A549 (cell line): ENCODE data around the gene OLFM1. TPM values are rescaled to one million over a fixed set of nuclear protein-coding genes. Genes with fewer than 3 reads are reported as not detected.

Experiments used
- ATAC-seq, 2 experiments: fragments of 200-7000 bp in 1 of 2; fragments of >200 bp in 1 of 2; cut with Nextera tagmentation in 1 of 2; cut with Tn5 transposase in 1 of 2; 3 replicates each; pipeline versions ENCODE4 v1.8.0 to v1.9.1; 2018 to 2020; ENCODE audit warnings: mild to moderate bottlenecking in 1 of 2, moderate library complexity in 1 of 2
- CTCF ChIA-PET: fragments of 300-600 bp; sonication (Branson Sonifier 250); formaldehyde crosslinking; extraction: SDS; loops from one replicate; lab custom pipeline; 2021; ENCODE audit warnings: antibody characterized with exemption, inconsistent platforms; lab: Yijun Ruan, JAX
- POLR2A ChIA-PET: fragments of 350-600 bp; formaldehyde crosslinking; extraction: SDS; loops from one replicate; lab custom pipeline; 2021; ENCODE audit warnings: antibody characterized with exemption, inconsistent platforms; lab: Yijun Ruan, JAX
- DNase-seq, 2 experiments: peaks; one replicate each; pipeline versions ENCODE4 v3.0.0 to v3.0.0-alpha.2; 2011 to 2016; ENCODE audit warnings: low read depth in 1 of 2, low spot score in 1 of 2
- FAIRE-seq: peaks from 2 replicates; lab custom pipeline; 2011; peaks lifted over from hg19 to GRCh38; lab: Jason Lieb, UNC
- H3K27ac ChIP-seq, 2 experiments: fragments of >200 bp; sonication (Bioruptor Twin); formaldehyde crosslinking; 3 replicates each; pipeline ENCODE4 v1.5.1; 2016 to 2017
- H3K4me1 ChIP-seq: fragments of >200 bp; sonication (Bioruptor Twin); formaldehyde crosslinking; 3 replicates; pipeline ENCODE4 v1.6.1; 2016
- H3K4me2 ChIP-seq: fragments of >200 bp; sonication (Bioruptor Twin); formaldehyde crosslinking; 3 replicates; pipeline ENCODE4 v1.6.1; 2016
- H3K4me3 ChIP-seq: fragments of >200 bp; sonication (Bioruptor Twin); formaldehyde crosslinking; 3 replicates; pipeline ENCODE4 v1.5.1; 2016
- H3K9me3 ChIP-seq: fragments of >200 bp; sonication (Bioruptor Twin); formaldehyde crosslinking; 3 replicates; pipeline ENCODE4 v1.6.1; 2016
- ATOH8 ChIP-seq: fragments of 250-450 bp; sonication (Bioruptor Pico); IDR thresholded peaks from 2 replicates; pipeline ENCODE4 v1.5.0; 2020; ENCODE audit warnings: low read depth, mild to moderate bottlenecking, moderate library complexity
- BCL3 ChIP-seq: fragments of >200 bp; sonication (Bioruptor Twin); formaldehyde crosslinking; IDR thresholded peaks from 3 replicates; pipeline ENCODE4 v1.6.1; 2016
- BHLHE40 ChIP-seq: IDR thresholded peaks from 2 replicates; pipeline ENCODE4 v1.6.1; 2012; ENCODE audit warnings: low read depth, low read length, inconsistent platforms
- CBX2 ChIP-seq: fragments of 200-600 bp; sonication (generic); IDR thresholded peaks from 2 replicates; pipeline ENCODE4 v1.6.1; 2016; ENCODE audit warnings: low read depth, mild to moderate bottlenecking, borderline replicate concordance
- CHD2 ChIP-seq: fragments of 150-350 bp; IDR thresholded peaks from 2 replicates; pipeline ENCODE4 v1.6.1; 2014; ENCODE audit warnings: low read length; ENCODE audit not compliant: partially characterized antibody
- CHD4 ChIP-seq: fragments of 200-600 bp; sonication (generic); IDR thresholded peaks from 2 replicates; pipeline ENCODE4 v1.6.1; 2016; ENCODE audit warnings: antibody characterized with exemption, mild to moderate bottlenecking, borderline replicate concordance
- E2F6 ChIP-seq: IDR thresholded peaks from 2 replicates; pipeline ENCODE4 v1.6.1; 2012; ENCODE audit warnings: low read depth, borderline replicate concordance
- EHMT2 ChIP-seq: fragments of 200-600 bp; sonication (generic); IDR thresholded peaks from 2 replicates; pipeline ENCODE4 v1.6.1; 2016; ENCODE audit warnings: antibody characterized with exemption, low read depth, mild to moderate bottlenecking, moderate library complexity
- FOXS1 ChIP-seq: fragments of 250-450 bp; sonication (Bioruptor Pico); IDR thresholded peaks from 2 replicates; pipeline ENCODE4 v1.5.0; 2020; ENCODE audit warnings: mild to moderate bottlenecking, moderate library complexity
- GATA3 ChIP-seq: IDR thresholded peaks from 2 replicates; pipeline ENCODE4 v1.6.1; 2012; ENCODE audit warnings: borderline replicate concordance
- HES2 ChIP-seq: fragments of >200 bp; sonication (Bioruptor Twin); formaldehyde crosslinking; IDR thresholded peaks from 2 replicates; pipeline ENCODE4 v1.6.1; 2016
- HEYL ChIP-seq: fragments of 250-450 bp; sonication (Bioruptor Pico); IDR thresholded peaks from 2 replicates; pipeline ENCODE4 v1.8.0; 2021; ENCODE audit warnings: mild to moderate bottlenecking, moderate library complexity
- HMGXB4 ChIP-seq: fragments of 250-450 bp; sonication (Bioruptor Pico); IDR thresholded peaks from 2 replicates; pipeline ENCODE4 v1.5.0; 2021; ENCODE audit warnings: mild to moderate bottlenecking, moderate library complexity, borderline replicate concordance
- HOXB13 ChIP-seq: fragments of 250-450 bp; sonication (Bioruptor Pico); IDR thresholded peaks from 2 replicates; pipeline ENCODE4 v1.5.0; 2020; ENCODE audit warnings: low read depth, mild to moderate bottlenecking, moderate library complexity
- HOXB5 ChIP-seq: fragments of 250-450 bp; sonication (Bioruptor Pico); IDR thresholded peaks from 2 replicates; pipeline ENCODE4 v1.5.0; 2020; ENCODE audit warnings: mild to moderate bottlenecking, moderate library complexity
- JUNB ChIP-seq: fragments of >200 bp; sonication (Bioruptor Twin); formaldehyde crosslinking; IDR thresholded peaks from 2 replicates; pipeline ENCODE4 v1.6.1; 2016
- MAFK ChIP-seq: fragments of 450-650 bp; IDR thresholded peaks from 2 replicates; pipeline ENCODE4 v1.6.1; 2014; ENCODE audit not compliant: partially characterized antibody
- MYC ChIP-seq: IDR thresholded peaks from 2 replicates; pipeline ENCODE4 v1.6.1; 2012; ENCODE audit warnings: mild to moderate bottlenecking, inconsistent platforms, low read length, improper control_type of control experiment, borderline replicate concordance
- NR3C1 ChIP-seq: fragments of >200 bp; sonication (Bioruptor Twin); formaldehyde crosslinking; IDR thresholded peaks from 3 replicates; pipeline ENCODE4 v1.6.1; 2017
- POLR2AphosphoS2 ChIP-seq: conservative IDR thresholded peaks from 2 replicates; pipeline ENCODE4 v1.6.1; 2012; ENCODE audit warnings: low read length, improper control_type of control experiment, inconsistent platforms
- REST ChIP-seq: fragments of 200-600 bp; sonication (generic); IDR thresholded peaks from 2 replicates; pipeline ENCODE4 v1.6.1; 2016; ENCODE audit warnings: antibody characterized with exemption, mild to moderate bottlenecking, moderate library complexity
- RFX5 ChIP-seq: fragments of 450-650 bp; IDR thresholded peaks from 2 replicates; pipeline ENCODE4 v1.7.1; 2014; ENCODE audit warnings: antibody characterized with exemption, mild to moderate bottlenecking, moderate library complexity
- ZFP36 ChIP-seq: fragments of 450-650 bp; IDR thresholded peaks from 2 replicates; pipeline ENCODE4 v1.6.1; 2014; ENCODE audit warnings: borderline replicate concordance; ENCODE audit not compliant: partially characterized antibody
- ZSCAN20 ChIP-seq: fragments of 250-450 bp; sonication (Bioruptor Pico); IDR thresholded peaks from 2 replicates; pipeline ENCODE4 v1.8.0; 2022; ENCODE audit warnings: mild to moderate bottlenecking, moderate library complexity
- WGBS: methylation state at CpG from one replicate; pipeline ENCODE4 v1.1.6; 2017; ENCODE audit errors: missing lambda C conversion rate; 5-methylcytosine and 5-hydroxymethylcytosine counted together
- polyA plus RNA-seq, 4 experiments: library from polyadenylated mRNA; depleted of rRNA in 3 of 4; stranded (reverse); fragments of >200 nt; fragmentation: RNase III in 1 of 4; extraction: RNeasy Plus Mini Kit Qiagen cat#74134 plus additional on column Dnase treatment in 1 of 4; gene quantifications; 2 replicates in 3 of 4; 3 replicates in 1 of 4; pipeline ENCODE4 v1.2.3, GENCODE V29; 2011 to 2017
- TF ChIP-seq, protein P1 (sequence below): fragments of 150-350 bp; IDR thresholded peaks from 2 replicates; pipeline ENCODE4 v1.6.1; 2014; ENCODE audit warnings: low read depth, mild to moderate bottlenecking, low read length
- TF ChIP-seq, protein P2 (sequence below): IDR thresholded peaks from 2 replicates; pipeline ENCODE4 v1.6.1; 2012

The OLFM1 gene
- polyA plus RNA-seq, 2 of the 4 experiments (the other 2 are of a cell fraction) = 2.7 to 10.5 TPM

DNA sequence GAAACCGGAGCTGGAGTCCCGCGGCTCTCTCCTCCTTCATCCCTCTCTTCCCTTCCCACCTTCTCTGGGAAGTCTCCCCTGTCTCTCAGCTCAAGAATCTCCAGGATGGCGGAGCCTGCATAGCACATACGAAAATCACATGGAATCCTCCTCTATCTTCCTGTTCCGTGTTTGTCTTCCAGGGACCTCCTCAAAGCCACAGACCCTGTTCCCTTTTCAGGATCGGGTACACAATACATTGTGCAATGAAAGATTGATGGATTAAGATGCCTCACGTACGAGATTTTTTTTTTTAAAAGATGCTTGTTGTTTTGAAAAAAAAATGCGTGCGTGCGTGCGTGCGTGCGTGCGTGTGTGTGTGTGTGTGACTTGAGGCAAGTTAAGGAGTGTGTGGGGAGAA, 46.6 kb upstream of the OLFM1 start:
- no peak for DNase-seq
- CTCF ChIA-PET = no interaction called here

DNA sequence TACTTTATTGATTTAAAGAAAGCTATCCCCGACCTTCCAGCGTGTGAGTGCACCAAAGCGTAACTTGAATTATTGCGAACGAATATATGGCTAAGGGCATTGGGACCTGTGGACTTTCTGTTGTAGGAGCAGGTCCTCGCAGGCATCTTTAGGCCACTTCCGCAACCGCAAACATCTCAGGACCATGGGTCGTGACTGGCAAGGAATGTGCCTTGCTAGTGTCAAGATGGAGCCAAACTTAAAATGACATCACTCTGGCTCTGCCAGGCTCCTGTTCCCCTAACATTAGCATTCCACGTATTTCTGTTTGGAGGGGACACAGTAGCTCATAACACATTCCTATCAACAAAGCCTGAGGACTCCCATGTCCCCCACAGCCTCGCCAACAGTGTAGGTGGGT, 44.1 kb upstream of the OLFM1 start:
- FAIRE-seq = no peak
- POLR2A ChIA-PET = no interaction called here
- no peak overlapping the region for H3K4me3 ChIP-seq
- H3K4me2 ChIP-seq = no peak overlapping the region
- H3K4me1 ChIP-seq = no peaks in the 10 kb centered on the region
- CTCF ChIA-PET = no interaction called here
- H3K9me3 ChIP-seq = no peaks in the 10 kb centered on the region
- DNase-seq = no peak
- 41% methylated on average over 11 of the region's 11 CpGs for WGBS
- no peak for ATAC-seq
- no peak overlapping the region for H3K27ac ChIP-seq
- TF ChIP-seq ZSCAN20 = no peak
- no peak for TF ChIP-seq CBX2
- TF ChIP-seq, protein P1, sequence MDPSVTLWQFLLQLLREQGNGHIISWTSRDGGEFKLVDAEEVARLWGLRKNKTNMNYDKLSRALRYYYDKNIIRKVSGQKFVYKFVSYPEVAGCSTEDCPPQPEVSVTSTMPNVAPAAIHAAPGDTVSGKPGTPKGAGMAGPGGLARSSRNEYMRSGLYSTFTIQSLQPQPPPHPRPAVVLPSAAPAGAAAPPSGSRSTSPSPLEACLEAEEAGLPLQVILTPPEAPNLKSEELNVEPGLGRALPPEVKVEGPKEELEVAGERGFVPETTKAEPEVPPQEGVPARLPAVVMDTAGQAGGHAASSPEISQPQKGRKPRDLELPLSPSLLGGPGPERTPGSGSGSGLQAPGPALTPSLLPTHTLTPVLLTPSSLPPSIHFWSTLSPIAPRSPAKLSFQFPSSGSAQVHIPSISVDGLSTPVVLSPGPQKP = no peak
- no peak for TF ChIP-seq MAFK
- no peak for TF ChIP-seq REST
- no peak for TF ChIP-seq BCL3
- TF ChIP-seq E2F6 = no peak
- TF ChIP-seq ZFP36 = no peak
- TF ChIP-seq HES2 = no peak
- no peak for TF ChIP-seq NR3C1
- TF ChIP-seq HOXB13 = no peak

More for the DNA sequence above, 46.6 kb upstream of the OLFM1 start:
- POLR2A ChIA-PET = no interaction called here
- no peak overlapping the region for H3K27ac ChIP-seq
- no peak overlapping the region for H3K4me3 ChIP-seq
- WGBS = 27% methylated on average over 16 of the region's 16 CpGs
- no peak for ATAC-seq
- H3K9me3 ChIP-seq = no peaks in the 10 kb centered on the region
- TF ChIP-seq CHD2 = no peak
- TF ChIP-seq ATOH8 (CRISPR knock-in tag) = no peak
- TF ChIP-seq CHD4 = no peak
- TF ChIP-seq E2F6 = no peak
- TF ChIP-seq BHLHE40 = no peak
- TF ChIP-seq HOXB5 (CRISPR knock-in tag) = no peak
- no peak for TF ChIP-seq MYC
- TF ChIP-seq, protein P2, sequence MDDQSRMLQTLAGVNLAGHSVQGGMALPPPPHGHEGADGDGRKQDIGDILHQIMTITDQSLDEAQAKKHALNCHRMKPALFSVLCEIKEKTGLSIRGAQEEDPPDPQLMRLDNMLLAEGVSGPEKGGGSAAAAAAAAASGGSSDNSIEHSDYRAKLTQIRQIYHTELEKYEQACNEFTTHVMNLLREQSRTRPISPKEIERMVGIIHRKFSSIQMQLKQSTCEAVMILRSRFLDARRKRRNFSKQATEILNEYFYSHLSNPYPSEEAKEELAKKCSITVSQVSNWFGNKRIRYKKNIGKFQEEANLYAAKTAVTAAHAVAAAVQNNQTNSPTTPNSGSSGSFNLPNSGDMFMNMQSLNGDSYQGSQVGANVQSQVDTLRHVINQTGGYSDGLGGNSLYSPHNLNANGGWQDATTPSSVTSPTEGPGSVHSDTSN = no peak
- no peak for TF ChIP-seq MAFK
- no peak for TF ChIP-seq HEYL (CRISPR knock-in tag)
- no peak for TF ChIP-seq RFX5
- TF ChIP-seq POLR2AphosphoS2 = no peak
- TF ChIP-seq EHMT2 = no peak
- no peak for TF ChIP-seq HMGXB4 (CRISPR knock-in tag)
- TF ChIP-seq HOXB13 = no peak
- TF ChIP-seq GATA3 = no peak
- no peak for TF ChIP-seq JUNB
- no peak for TF ChIP-seq FOXS1 (CRISPR knock-in tag)
- TF ChIP-seq, all 56 proteins: peak for 0
- Histone ChIP-seq H3K4me2 (no peak overlapping the region), H3K4me1 (no peaks in the 10 kb centered on the region)
- FAIRE-seq = no peak
